ENCODE data around the gene KDM2A. TPM values are rescaled to one million over a fixed set of nuclear protein-coding genes. Genes with fewer than 3 reads are reported as not detected.

Gene KDM2A
- total RNA-seq, 4 donors from 2014 or later, result 33.4 to 84.7 (median 64.8) TPM

GRCh38 chr11:67267188-67268080 lies 148.4 kb downstream of the KDM2A start:
- no peak for DNase-seq
- intact Hi-C loops (cut with DNase I), result loop anchor here (5.0 kb wide), 1 partner anchor 50 kb away; no protein-coding TSS in a partner anchor
- peak overlapping the region; percentile 94 to 99 (median 96) for H3K4me3 ChIP-seq
- 5 to 9% methylated on average over 11 to 12 of the region's 30 CpGs for WGBS, 2 donors
- H3K27ac ChIP-seq, result peak overlapping the region; percentile 93 to 98 (median 96)
- TF ChIP-seq POLR2A (IDR thresholded peaks at IDR 0.05), result peak in 1 of 4 donors; percentile 35
- TF ChIP-seq, protein P1, sequence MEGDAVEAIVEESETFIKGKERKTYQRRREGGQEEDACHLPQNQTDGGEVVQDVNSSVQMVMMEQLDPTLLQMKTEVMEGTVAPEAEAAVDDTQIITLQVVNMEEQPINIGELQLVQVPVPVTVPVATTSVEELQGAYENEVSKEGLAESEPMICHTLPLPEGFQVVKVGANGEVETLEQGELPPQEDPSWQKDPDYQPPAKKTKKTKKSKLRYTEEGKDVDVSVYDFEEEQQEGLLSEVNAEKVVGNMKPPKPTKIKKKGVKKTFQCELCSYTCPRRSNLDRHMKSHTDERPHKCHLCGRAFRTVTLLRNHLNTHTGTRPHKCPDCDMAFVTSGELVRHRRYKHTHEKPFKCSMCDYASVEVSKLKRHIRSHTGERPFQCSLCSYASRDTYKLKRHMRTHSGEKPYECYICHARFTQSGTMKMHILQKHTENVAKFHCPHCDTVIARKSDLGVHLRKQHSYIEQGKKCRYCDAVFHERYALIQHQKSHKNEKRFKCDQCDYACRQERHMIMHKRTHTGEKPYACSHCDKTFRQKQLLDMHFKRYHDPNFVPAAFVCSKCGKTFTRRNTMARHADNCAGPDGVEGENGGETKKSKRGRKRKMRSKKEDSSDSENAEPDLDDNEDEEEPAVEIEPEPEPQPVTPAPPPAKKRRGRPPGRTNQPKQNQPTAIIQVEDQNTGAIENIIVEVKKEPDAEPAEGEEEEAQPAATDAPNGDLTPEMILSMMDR (IDR thresholded peaks at IDR 0.05), result no peak
- H3K27me3 ChIP-seq, result no peaks in the 10 kb centered on the region
- H3K4me1 ChIP-seq, result peaks cover 82 to 93% (median 87%) of the 10 kb centered on the region in 3 donors
- H3K36me3 ChIP-seq, result peaks cover 8 to 33% (median 15%) of the 10 kb centered on the region in 3 donors
- H3K9me3 ChIP-seq, result no peaks in the 10 kb centered on the region

DNA sequence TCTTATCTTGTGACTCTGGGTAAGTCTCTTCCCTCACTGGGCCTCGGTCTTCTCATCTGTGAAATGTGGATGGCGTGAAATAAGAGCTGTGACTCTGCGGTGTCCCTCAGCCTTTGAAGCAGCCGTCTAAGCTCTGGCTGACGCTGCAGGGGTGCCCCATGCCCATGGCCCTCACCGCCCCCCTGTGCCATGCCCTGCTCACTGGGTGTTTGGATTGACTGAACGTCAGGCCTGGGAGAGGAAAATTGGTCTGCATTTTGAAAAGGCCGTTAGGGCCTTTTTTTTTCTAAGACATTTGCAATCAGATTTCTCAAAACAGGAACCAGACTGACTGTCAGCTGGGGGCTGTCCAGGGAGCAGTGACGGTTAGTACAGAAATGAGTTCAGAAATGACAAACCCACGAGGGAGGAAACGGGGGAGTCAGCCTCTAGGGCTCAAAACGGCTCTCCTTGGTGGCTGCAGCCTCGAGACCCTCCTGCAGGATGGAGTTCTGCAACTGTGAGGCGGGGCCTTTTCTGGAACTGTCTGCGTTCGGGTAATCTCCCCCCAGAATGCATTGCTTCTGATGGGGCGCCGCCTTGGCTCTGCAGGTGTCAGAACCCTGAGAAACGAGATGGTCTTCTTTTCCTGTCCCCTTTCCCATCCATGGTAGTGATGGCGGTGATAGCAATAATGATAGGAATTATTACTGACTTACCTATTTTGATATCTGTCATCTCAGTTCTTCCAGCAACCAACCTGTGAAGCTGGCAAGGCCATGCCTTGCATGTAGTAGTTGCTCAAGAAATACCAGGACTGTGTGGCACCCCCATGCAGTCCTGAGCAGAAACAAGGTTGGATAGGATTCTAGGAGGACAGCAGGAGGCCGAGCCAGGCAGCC lies 149.3 kb downstream of the KDM2A start:
- DNase-seq, result no peak
- Histone ChIP-seq H3K27ac (peak overlapping the region; percentile 93 to 98 (median 96)), H3K4me3 (peak overlapping the region; percentile 94 to 99 (median 96)), H3K9me3 (no peaks in the 10 kb centered on the region), H3K27me3 (no peaks in the 10 kb centered on the region), H3K4me1 (peaks cover 83 to 93% (median 87%) of the 10 kb centered on the region in 3 donors), H3K36me3 (peaks cover 8 to 38% (median 15%) of the 10 kb centered on the region in 3 donors)
- intact Hi-C loops (cut with DNase I), result loop anchor here (5.0 kb wide), 1 partner anchor 49 kb away; no protein-coding TSS in a partner anchor
- no peak for TF ChIP-seq POLR2A (IDR thresholded peaks at IDR 0.05)
- TF ChIP-seq, protein P1 (IDR thresholded peaks at IDR 0.05), result no peak
- 37 to 49% methylated on average over 9 to 16 of the region's 21 CpGs for WGBS, 2 donors

DNA sequence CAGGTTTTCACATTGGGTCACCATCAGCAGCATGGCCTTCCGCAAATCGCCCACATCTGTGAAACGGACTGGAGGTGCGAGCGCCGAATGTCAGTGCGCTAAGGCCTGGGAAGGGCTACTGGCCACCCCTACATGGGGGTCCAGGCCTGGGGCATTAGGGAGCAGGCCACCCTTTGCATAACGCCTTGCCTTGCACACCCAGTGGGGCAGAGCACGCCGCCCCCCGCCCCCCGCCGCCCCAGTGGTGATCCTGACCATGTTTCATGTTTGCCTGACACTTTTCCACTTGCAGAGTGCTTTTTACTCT lies 149.9 kb downstream of the KDM2A start:
- intact Hi-C loops (cut with DNase I), result loop anchor here (5.0 kb wide), 1 partner anchor 48 kb away; no protein-coding TSS in a partner anchor
- Histone ChIP-seq H3K4me3 (peak overlapping the region in 3 of 4 donors; percentile 94 to 99 (median 96)), H3K4me1 (peaks cover 83 to 93% (median 87%) of the 10 kb centered on the region in 3 donors), H3K9me3 (no peaks in the 10 kb centered on the region), H3K27ac (peak overlapping the region; percentile 81 to 98 (median 95)), H3K36me3 (peaks cover 8 to 38% (median 15%) of the 10 kb centered on the region in 3 donors), H3K27me3 (no peaks in the 10 kb centered on the region)
- DNase-seq, result no peak
- WGBS, 2 donors, result 50 to 93% methylated on average over 2 to 3 of the region's 13 CpGs
- no peak for TF ChIP-seq POLR2A (IDR thresholded peaks at IDR 0.05)
- TF ChIP-seq, protein P1 (IDR thresholded peaks at IDR 0.05), result no peak

GRCh38 chr11:67269401-67270255 lies 150.6 kb downstream of the KDM2A start:
- DNase-seq, result no peak
- TF ChIP-seq, protein P1 (IDR thresholded peaks at IDR 0.05), result no peak
- peak in 1 of 4 donors; percentile 10 for TF ChIP-seq POLR2A (IDR thresholded peaks at IDR 0.05)

More at GRCh38 chr11:67269401-67270255, 150.6 kb downstream of the KDM2A start:
- intact Hi-C loops (cut with DNase I), result loop anchor here (5.0 kb wide), 1 partner anchor 48 kb away; no protein-coding TSS in a partner anchor
- H3K27ac ChIP-seq, result peak overlapping the region; percentile 81 to 98 (median 95)
- H3K4me1 ChIP-seq, result peaks cover 83 to 93% (median 87%) of the 10 kb centered on the region in 3 donors
- H3K36me3 ChIP-seq, result peaks cover 8 to 45% (median 15%) of the 10 kb centered on the region in 3 donors
- peak overlapping the region; percentile 3 to 99 (median 95) for H3K4me3 ChIP-seq
- 15 to 18% methylated on average over 8 to 12 of the region's 15 CpGs for WGBS, 2 donors
- H3K9me3 ChIP-seq, result no peaks in the 10 kb centered on the region
- H3K27me3 ChIP-seq, result no peaks in the 10 kb centered on the region
